HG02623 (cell line): ENCODE results near the gene MAN1A1.

Source experiments
- ATAC-seq: cut with Tn5 transposase; IDR thresholded peaks from one replicate; pipeline ENCODE4 v1.9.1; 2021; ENCODE audit warnings: moderate library complexity; ENCODE audit not compliant: unreplicated experiment

The MAN1A1 gene

GRCh38 chr6:119274197-119274595 is 75.4 kb downstream of the MAN1A1 start:
- no peak for ATAC-seq

GRCh38 chr6:119273272-119274196 is 76.0 kb downstream of the MAN1A1 start:
- ATAC-seq = no peak

- ATAC-seq = no peak
Observed at GRCh38 chr6:119270545-119270944, 79.0 kb downstream of the MAN1A1 start.

GRCh38 chr6:119269266-119270103 is 80.1 kb downstream of the MAN1A1 start:
- ATAC-seq = no peak

GRCh38 chr6:119267126-119267905 is 82.2 kb downstream of the MAN1A1 start:
- ATAC-seq = no peak

- ATAC-seq = no peak
Observed at GRCh38 chr6:119264854-119265397, 84.6 kb downstream of the MAN1A1 start.

GRCh38 chr6:119262612-119263011 is 86.9 kb downstream of the MAN1A1 start:
- no peak for ATAC-seq

- no peak for ATAC-seq
Observed at GRCh38 chr6:119261944-119262284, 87.6 kb downstream of the MAN1A1 start.

GRCh38 chr6:119259027-119259426 is 90.5 kb downstream of the MAN1A1 start:
- ATAC-seq = no peak

- no peak for ATAC-seq
Observed at GRCh38 chr6:119257726-119258125, 91.8 kb downstream of the MAN1A1 start.

GRCh38 chr6:119256978-119257462 is 92.5 kb downstream of the MAN1A1 start:
- no peak for ATAC-seq

- no peak for ATAC-seq
Observed at GRCh38 chr6:119256392-119256791, 93.2 kb downstream of the MAN1A1 start.

GRCh38 chr6:119255492-119255891 is 94.1 kb downstream of the MAN1A1 start:
- ATAC-seq = no peak

GRCh38 chr6:119250036-119250435 is 99.5 kb downstream of the MAN1A1 start:
- no peak for ATAC-seq

- ATAC-seq = no peak
Observed at GRCh38 chr6:119249319-119249718, 100.2 kb downstream of the MAN1A1 start.

- no peak for ATAC-seq
Observed at GRCh38 chr6:119247504-119247903, 102.1 kb downstream of the MAN1A1 start.

GRCh38 chr6:119243657-119244056 is 105.9 kb downstream of the MAN1A1 start:
- no peak for ATAC-seq

GRCh38 chr6:119243037-119243436 is 106.5 kb downstream of the MAN1A1 start:
- no peak for ATAC-seq

- ATAC-seq = no peak
Observed at GRCh38 chr6:119241540-119242309, 107.8 kb downstream of the MAN1A1 start.

- peak; percentile 76 for ATAC-seq
Observed at GRCh38 chr6:119241111-119241465, 108.5 kb downstream of the MAN1A1 start.
